ENCODE measurements around the gene ZNF598.

GRCh38 chr16:2053897-2054296 is 44.3 kb upstream of the ZNF598 start:
- no peak for TF ChIP-seq POLR2AphosphoS5 (IDR thresholded peaks at IDR 0.05; ENCODE audit: low read length)
- no peak for TF ChIP-seq E2F8 (IDR thresholded peaks at IDR 0.05; ENCODE audit: low read depth, partially characterized antibody)
- no peak for TF ChIP-seq MTA2 (IDR thresholded peaks at IDR 0.05; ENCODE audit: low read depth)
- TF ChIP-seq CTCF (IDR thresholded peaks at IDR 0.05 in 2 of 3, conservative IDR thresholded peaks at IDR 0.05 in 1 of 3; ENCODE audit: control insufficient read depth in 2 of 3, extremely low read depth in 1 of 3, insufficient read depth in 1 of 3, low read depth in 3 of 3, low read length in 3 of 3) = no peak
- TF ChIP-seq PML (IDR thresholded peaks at IDR 0.05; ENCODE audit: low read length) = no peak
- TF ChIP-seq SRF (IDR thresholded peaks at IDR 0.05; ENCODE audit: low read depth in 2 of 2, low read length in 2 of 2) = no peak
- no peak for TF ChIP-seq EP300 (IDR thresholded peaks at IDR 0.05; ENCODE audit: borderline replicate concordance in 1 of 2, control insufficient read depth in 1 of 2, low read depth in 2 of 2, low read length in 2 of 2)
- no peak for TF ChIP-seq BRCA1 (IDR thresholded peaks at IDR 0.05; ENCODE audit: low read depth, low read length)
- no peak for TF ChIP-seq CHD4 (IDR thresholded peaks at IDR 0.05)
- TF ChIP-seq POLR2AphosphoS2 (IDR thresholded peaks at IDR 0.05; ENCODE audit: low read depth, low read length) = no peak
- no peak for TF ChIP-seq TCF3 (IDR thresholded peaks at IDR 0.05; ENCODE audit: borderline replicate concordance, insufficient read depth, low read depth, low read length)
- no peak for TF ChIP-seq USF2 (IDR thresholded peaks at IDR 0.05; ENCODE audit: borderline replicate concordance, low read depth, low read length)
- no peak; the same call in 1 of the 2 replicates for TF ChIP-seq POLR2A (IDR thresholded peaks at IDR 0.05; ENCODE audit: low read depth, low read length)
- TF ChIP-seq E2F4 (IDR thresholded peaks at IDR 0.05; ENCODE audit: low read depth, low read length) = no peak
